OCI-LY3 (cell line): ENCODE data around the gene CMTM4.

Experiments
- EZH2phosphoT487 ChIP-seq: fragments of 200-600 bp; shearing (Covaris generic); IDR thresholded peaks from 2 replicates; pipeline ENCODE4 v1.6.1; 2018; ENCODE audit warnings: antibody characterized with exemption, mixed run types, low read depth
- TF ChIP-seq, protein P1 (sequence below): fragments of 200-600, 300-600 bp; sonication (generic); IDR thresholded peaks from 2 replicates; pipeline ENCODE4 v1.5.1; 2014; ENCODE audit warnings: antibody characterized with exemption, low read length, low read depth

DNA sequence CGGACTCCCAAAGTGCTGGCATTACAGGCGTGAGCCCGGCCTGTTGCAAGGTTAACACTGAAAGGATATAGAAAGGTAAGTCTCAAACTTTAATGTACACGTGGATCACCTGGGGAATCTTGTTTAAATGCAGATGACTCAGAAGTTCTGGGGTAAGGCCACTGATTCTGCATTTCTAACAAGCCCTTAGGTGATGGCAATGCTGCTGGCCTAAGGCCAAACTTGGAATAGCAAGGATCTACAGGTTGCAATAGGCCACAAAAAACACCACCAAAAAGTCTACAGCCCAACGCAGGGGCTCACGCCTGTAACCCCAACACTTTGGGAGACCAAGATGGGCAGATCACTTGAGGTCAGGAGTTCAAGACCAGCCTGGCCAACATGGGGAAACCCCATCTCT, 4.2 kb downstream of the CMTM4 start:
- TF ChIP-seq, protein P1, sequence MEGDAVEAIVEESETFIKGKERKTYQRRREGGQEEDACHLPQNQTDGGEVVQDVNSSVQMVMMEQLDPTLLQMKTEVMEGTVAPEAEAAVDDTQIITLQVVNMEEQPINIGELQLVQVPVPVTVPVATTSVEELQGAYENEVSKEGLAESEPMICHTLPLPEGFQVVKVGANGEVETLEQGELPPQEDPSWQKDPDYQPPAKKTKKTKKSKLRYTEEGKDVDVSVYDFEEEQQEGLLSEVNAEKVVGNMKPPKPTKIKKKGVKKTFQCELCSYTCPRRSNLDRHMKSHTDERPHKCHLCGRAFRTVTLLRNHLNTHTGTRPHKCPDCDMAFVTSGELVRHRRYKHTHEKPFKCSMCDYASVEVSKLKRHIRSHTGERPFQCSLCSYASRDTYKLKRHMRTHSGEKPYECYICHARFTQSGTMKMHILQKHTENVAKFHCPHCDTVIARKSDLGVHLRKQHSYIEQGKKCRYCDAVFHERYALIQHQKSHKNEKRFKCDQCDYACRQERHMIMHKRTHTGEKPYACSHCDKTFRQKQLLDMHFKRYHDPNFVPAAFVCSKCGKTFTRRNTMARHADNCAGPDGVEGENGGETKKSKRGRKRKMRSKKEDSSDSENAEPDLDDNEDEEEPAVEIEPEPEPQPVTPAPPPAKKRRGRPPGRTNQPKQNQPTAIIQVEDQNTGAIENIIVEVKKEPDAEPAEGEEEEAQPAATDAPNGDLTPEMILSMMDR: no peak
- no peak for TF ChIP-seq EZH2phosphoT487
